ENCODE data around the gene ANKRD12. TPM values are rescaled to one million over a fixed set of nuclear protein-coding genes. Genes with fewer than 3 reads are reported as not detected.

ANKRD12 gene
- total RNA-seq, 2 experiments from 2014 or later: 37.5 to 40.0 TPM

- Mint-ChIP-seq H3K9me3 (no peaks in the 10 kb centered on the region), H3K27me3 (ENCODE audit: low read depth) (no peaks in the 10 kb centered on the region), H3K27ac (no peak overlapping the region), H3K4me3 (no peak overlapping the region), H3K36me3 (ENCODE audit: low read depth) (peaks cover 39% of the 10 kb centered on the region), H3K4me1 (ENCODE audit: low read depth) (peaks cover 4% of the 10 kb centered on the region)
- CTCF ChIA-PET: interaction anchor here (0.6 kb wide), 1 partner anchor 148 kb away, joined by 3 read pairs; no protein-coding TSS in a partner anchor
- no peak for DNase-seq
- intact Hi-C loops (cut with micrococcal nuclease): loop anchor here (10.0 kb wide), 1 partner anchor 57 kb away; no protein-coding TSS in a partner anchor
These were observed 85.1 kb downstream of the ANKRD12 start for GRCh38 chr18:9221661-9222060.

DNA sequence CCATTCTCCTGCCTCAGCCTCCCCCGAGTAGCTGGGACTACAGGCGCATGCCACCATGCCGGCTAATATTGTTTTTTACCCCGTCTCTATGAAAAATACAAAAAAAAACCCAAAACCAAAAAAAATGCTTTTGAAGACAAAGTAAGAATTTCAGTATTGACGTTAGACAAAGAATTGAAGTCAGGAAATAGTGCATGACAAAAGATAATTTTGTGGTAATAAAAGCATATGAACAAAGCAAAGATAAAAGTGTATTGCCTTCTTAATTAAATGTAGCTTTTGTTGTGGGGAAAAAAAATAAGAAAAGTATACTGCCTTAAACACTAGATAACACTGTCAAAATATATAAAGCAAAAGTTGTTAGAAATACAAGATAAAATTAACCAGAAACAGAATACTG, 86.8 kb downstream of the ANKRD12 start:
- no peak for DNase-seq
- no peak overlapping the region for H3K4me3 Mint-ChIP-seq
- CTCF ChIA-PET: no interaction called here
- peaks cover 12% of the 10 kb centered on the region for H3K4me1 Mint-ChIP-seq (ENCODE audit: low read depth)
- no peak overlapping the region for H3K27ac Mint-ChIP-seq
- peaks cover 46% of the 10 kb centered on the region for H3K36me3 Mint-ChIP-seq (ENCODE audit: low read depth)
- H3K9me3 Mint-ChIP-seq: no peaks in the 10 kb centered on the region
- intact Hi-C loops (cut with micrococcal nuclease): loop anchor here (10.0 kb wide), 1 partner anchor 59 kb away; no protein-coding TSS in a partner anchor
- no peaks in the 10 kb centered on the region for H3K27me3 Mint-ChIP-seq (ENCODE audit: low read depth)

DNA sequence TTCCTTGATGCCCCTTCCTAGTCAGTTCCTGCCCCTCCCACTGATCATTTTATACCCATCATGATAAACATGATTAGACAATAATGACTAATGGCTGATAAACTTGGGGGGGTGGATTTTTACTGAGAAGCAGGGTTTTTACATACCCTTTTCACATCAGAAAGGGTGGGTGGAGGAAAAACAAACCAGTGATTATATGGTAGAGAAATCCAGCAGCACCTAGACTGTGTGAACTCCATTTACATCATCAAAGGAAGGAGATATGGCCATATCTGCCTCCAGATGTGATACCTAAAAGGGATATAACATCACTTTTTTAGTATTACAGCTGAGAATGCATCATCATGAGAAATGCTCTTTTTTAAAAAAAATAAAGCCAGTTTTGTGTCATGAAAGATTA, 89.9 kb downstream of the ANKRD12 start:
- no peak for DNase-seq
- peaks cover 28% of the 10 kb centered on the region for H3K4me1 Mint-ChIP-seq (ENCODE audit: low read depth)
- intact Hi-C loops (cut with micrococcal nuclease): loop anchor here (10.0 kb wide), 1 partner anchor 62 kb away; no protein-coding TSS in a partner anchor
- H3K27ac Mint-ChIP-seq: no peak overlapping the region
- H3K4me3 Mint-ChIP-seq: no peak overlapping the region
- no peaks in the 10 kb centered on the region for H3K27me3 Mint-ChIP-seq (ENCODE audit: low read depth)
- CTCF ChIA-PET: no interaction called here
- peaks cover 60% of the 10 kb centered on the region for H3K36me3 Mint-ChIP-seq (ENCODE audit: low read depth)
- peaks cover 16% of the 10 kb centered on the region for H3K9me3 Mint-ChIP-seq

- peaks cover 25% of the 10 kb centered on the region for H3K9me3 Mint-ChIP-seq
- no peak overlapping the region for H3K27ac Mint-ChIP-seq
- CTCF ChIA-PET: no interaction called here
These were observed 95.4 kb downstream of the ANKRD12 start for GRCh38 chr18:9231852-9232486.

GRCh38 chr18:9232977-9233376, 96.4 kb downstream of the ANKRD12 start:
- intact Hi-C loops (cut with micrococcal nuclease): no loop called here
- CTCF ChIA-PET: no interaction called here
- Mint-ChIP-seq H3K4me1 (ENCODE audit: low read depth) (peaks cover 17% of the 10 kb centered on the region), H3K9me3 (peaks cover 25% of the 10 kb centered on the region), H3K27me3 (ENCODE audit: low read depth) (no peaks in the 10 kb centered on the region), H3K36me3 (ENCODE audit: low read depth) (peaks cover 59% of the 10 kb centered on the region), H3K27ac (no peak overlapping the region), H3K4me3 (no peak overlapping the region)
- DNase-seq: no peak

More at GRCh38 chr18:9231852-9232486, 95.4 kb downstream of the ANKRD12 start:
- intact Hi-C loops (cut with micrococcal nuclease): no loop called here
- Mint-ChIP-seq H3K36me3 (ENCODE audit: low read depth) (peaks cover 62% of the 10 kb centered on the region), H3K27me3 (ENCODE audit: low read depth) (no peaks in the 10 kb centered on the region), H3K4me3 (no peak overlapping the region), H3K4me1 (ENCODE audit: low read depth) (peaks cover 22% of the 10 kb centered on the region)
- DNase-seq: no peak

- peaks cover 17% of the 10 kb centered on the region for H3K4me1 Mint-ChIP-seq (ENCODE audit: low read depth)
- H3K27ac Mint-ChIP-seq: no peak overlapping the region
- DNase-seq: no peak
- peaks cover 25% of the 10 kb centered on the region for H3K9me3 Mint-ChIP-seq
- no peak overlapping the region for H3K4me3 Mint-ChIP-seq
- intact Hi-C loops (cut with micrococcal nuclease): no loop called here
- peaks cover 51% of the 10 kb centered on the region for H3K36me3 Mint-ChIP-seq (ENCODE audit: low read depth)
- CTCF ChIA-PET: interaction anchor here (0.5 kb wide), 1 partner anchor 84 kb away, joined by 3 read pairs; no protein-coding TSS in a partner anchor
- H3K27me3 Mint-ChIP-seq (ENCODE audit: low read depth): no peaks in the 10 kb centered on the region
These were observed 97.3 kb downstream of the ANKRD12 start for GRCh38 chr18:9233771-9234440.

DNA sequence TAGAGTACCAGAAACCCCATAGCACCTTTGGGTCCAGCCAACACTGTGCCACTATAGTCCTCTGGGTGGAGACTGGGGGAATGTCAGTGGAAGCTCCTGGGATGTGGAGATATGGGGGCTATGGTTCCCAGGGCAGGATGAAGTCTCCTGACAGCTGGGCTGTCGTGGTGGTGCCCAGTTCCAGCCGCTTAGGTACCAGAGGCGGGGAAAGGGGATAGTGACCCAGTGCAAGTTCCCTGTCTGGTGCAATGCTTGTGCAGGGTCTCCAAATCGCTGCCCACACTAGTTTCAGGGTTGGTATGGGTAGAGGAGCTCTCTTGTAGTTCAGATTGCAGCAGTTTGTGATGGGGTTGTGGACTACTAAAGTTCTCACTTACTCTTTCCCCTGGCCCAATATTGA, 97.9 kb downstream of the ANKRD12 start:
- CTCF ChIA-PET: interaction anchor here (0.5 kb wide), 2 partner anchors 85 to 128 kb away, joined by 3 read pairs; no protein-coding TSS in a partner anchor
- peaks cover 11% of the 10 kb centered on the region for H3K4me1 Mint-ChIP-seq (ENCODE audit: low read depth)
- no peak overlapping the region for H3K4me3 Mint-ChIP-seq
- peaks cover 23% of the 10 kb centered on the region for H3K9me3 Mint-ChIP-seq
- no peak for DNase-seq
- peaks cover 45% of the 10 kb centered on the region for H3K36me3 Mint-ChIP-seq (ENCODE audit: low read depth)
- no peaks in the 10 kb centered on the region for H3K27me3 Mint-ChIP-seq (ENCODE audit: low read depth)
- intact Hi-C loops (cut with micrococcal nuclease): no loop called here
- H3K27ac Mint-ChIP-seq: no peak overlapping the region

DNA sequence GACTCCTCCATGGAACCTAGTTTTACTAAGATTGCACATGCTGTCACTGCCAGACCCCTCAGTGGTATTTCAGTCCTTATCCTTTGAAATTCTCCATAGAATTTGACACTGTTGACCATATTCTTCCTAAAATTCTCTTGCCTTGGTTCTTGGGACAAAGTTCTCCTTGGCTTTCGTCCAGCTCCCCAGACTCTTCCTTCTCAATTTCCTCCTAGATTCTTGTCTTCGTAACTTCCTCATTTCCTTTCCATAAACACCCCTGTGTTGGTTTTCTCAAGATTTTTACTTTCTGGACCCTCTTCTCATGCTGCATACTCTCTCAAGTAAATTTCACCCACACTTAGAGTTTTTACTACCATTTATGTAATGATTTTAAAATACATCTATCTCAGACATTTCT, 101.4 kb downstream of the ANKRD12 start:
- Mint-ChIP-seq H3K27ac (no peak overlapping the region), H3K9me3 (no peaks in the 10 kb centered on the region), H3K4me1 (ENCODE audit: low read depth) (no peaks in the 10 kb centered on the region), H3K27me3 (ENCODE audit: low read depth) (no peaks in the 10 kb centered on the region), H3K36me3 (ENCODE audit: low read depth) (peaks cover 18% of the 10 kb centered on the region), H3K4me3 (no peak overlapping the region)
- CTCF ChIA-PET: no interaction called here
- intact Hi-C loops (cut with micrococcal nuclease): no loop called here
- no peak for DNase-seq

GRCh38 chr18:9239720-9240119, 103.1 kb downstream of the ANKRD12 start:
- intact Hi-C loops (cut with micrococcal nuclease): no loop called here
- no peak for DNase-seq
- H3K36me3 Mint-ChIP-seq (ENCODE audit: low read depth): peaks cover 19% of the 10 kb centered on the region
- no peak overlapping the region for H3K27ac Mint-ChIP-seq
- H3K4me1 Mint-ChIP-seq (ENCODE audit: low read depth): no peaks in the 10 kb centered on the region
- H3K9me3 Mint-ChIP-seq: no peaks in the 10 kb centered on the region
- CTCF ChIA-PET: interaction anchor here (0.7 kb wide), 1 partner anchor 14 kb away, joined by 3 read pairs; no protein-coding TSS in a partner anchor
- no peaks in the 10 kb centered on the region for H3K27me3 Mint-ChIP-seq (ENCODE audit: low read depth)
- H3K4me3 Mint-ChIP-seq: no peak overlapping the region

DNA sequence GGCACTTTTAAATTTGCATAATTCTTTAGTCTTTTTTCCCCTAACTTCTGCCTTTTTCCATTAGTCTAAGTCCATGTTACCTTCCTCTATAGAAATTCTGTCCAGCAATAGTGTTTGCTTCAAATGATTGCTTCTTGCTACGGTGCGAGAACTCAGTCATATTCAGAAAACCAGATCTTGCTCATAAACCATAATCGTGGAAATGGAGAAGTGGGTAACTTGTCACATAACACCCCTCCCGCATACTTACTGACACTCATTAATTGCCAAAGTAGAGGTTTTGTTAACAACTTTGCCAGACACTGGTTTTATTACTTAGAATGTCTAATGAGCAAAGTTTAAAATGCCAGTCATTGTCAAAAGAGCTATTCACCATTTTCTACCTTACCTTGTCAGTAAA, 103.7 kb downstream of the ANKRD12 start:
- peaks cover 19% of the 10 kb centered on the region for H3K36me3 Mint-ChIP-seq (ENCODE audit: low read depth)
- H3K27ac Mint-ChIP-seq: no peak overlapping the region
- no peaks in the 10 kb centered on the region for H3K27me3 Mint-ChIP-seq (ENCODE audit: low read depth)
- CTCF ChIA-PET: interaction anchor here (0.6 to 1.3 kb wide), 3 partner anchors 13 to 25 kb away, joined by 3 to 4 read pairs (median 3); no protein-coding TSS in a partner anchor
- H3K4me3 Mint-ChIP-seq: no peak overlapping the region
- no peaks in the 10 kb centered on the region for H3K9me3 Mint-ChIP-seq
- intact Hi-C loops (cut with micrococcal nuclease): no loop called here
- no peaks in the 10 kb centered on the region for H3K4me1 Mint-ChIP-seq (ENCODE audit: low read depth)
- no peak for DNase-seq

DNA sequence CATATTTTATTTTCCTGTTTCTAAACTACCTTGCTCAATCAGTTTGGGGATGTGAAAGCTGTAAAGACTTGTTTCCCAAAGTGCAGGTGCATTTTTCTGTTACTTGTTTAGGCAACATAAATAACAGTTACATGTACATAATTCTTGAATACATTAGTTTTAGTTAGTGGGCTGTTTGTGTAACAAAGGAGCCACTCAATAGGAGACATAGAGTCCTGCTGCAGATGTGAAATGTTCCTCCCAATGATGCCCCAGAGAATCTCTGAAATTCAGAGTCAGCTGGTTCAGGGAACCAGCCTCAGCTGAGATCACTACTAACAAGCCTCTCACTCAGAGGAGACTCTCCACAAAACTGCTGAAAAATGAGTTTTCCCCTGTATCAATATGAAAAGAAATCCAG, 106.4 kb downstream of the ANKRD12 start:
- H3K4me3 Mint-ChIP-seq: no peak overlapping the region
- peaks cover 17% of the 10 kb centered on the region for H3K36me3 Mint-ChIP-seq (ENCODE audit: low read depth)
- H3K4me1 Mint-ChIP-seq (ENCODE audit: low read depth): no peaks in the 10 kb centered on the region
- H3K27ac Mint-ChIP-seq: no peak overlapping the region
- CTCF ChIA-PET: no interaction called here
- H3K27me3 Mint-ChIP-seq (ENCODE audit: low read depth): no peaks in the 10 kb centered on the region
- intact Hi-C loops (cut with micrococcal nuclease): no loop called here
- no peaks in the 10 kb centered on the region for H3K9me3 Mint-ChIP-seq
- no peak for DNase-seq

DNA sequence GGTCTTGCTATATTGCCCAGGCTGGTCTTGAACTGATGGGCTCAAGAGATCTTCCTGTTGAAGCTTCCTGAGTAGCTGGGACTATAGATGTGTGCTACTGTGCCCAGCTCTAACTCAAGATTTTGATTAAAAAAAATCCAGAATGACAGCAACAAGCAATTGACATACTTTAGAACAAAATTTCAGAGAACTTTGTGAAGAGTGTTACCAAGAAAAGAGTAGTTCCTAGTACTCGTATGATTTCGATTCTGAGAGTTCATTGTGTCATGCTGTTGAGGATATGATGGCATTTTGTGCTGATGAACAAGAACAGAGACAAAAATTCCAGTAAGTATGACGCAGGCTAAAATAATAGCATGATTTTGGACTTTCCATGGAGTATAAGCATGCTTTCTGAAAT, 107.8 kb downstream of the ANKRD12 start:
- no peaks in the 10 kb centered on the region for H3K9me3 Mint-ChIP-seq
- CTCF ChIA-PET: no interaction called here
- no peaks in the 10 kb centered on the region for H3K4me1 Mint-ChIP-seq (ENCODE audit: low read depth)
- no peak overlapping the region for H3K27ac Mint-ChIP-seq
- intact Hi-C loops (cut with micrococcal nuclease): no loop called here
- no peak overlapping the region for H3K4me3 Mint-ChIP-seq
- no peak for DNase-seq
- H3K27me3 Mint-ChIP-seq (ENCODE audit: low read depth): no peaks in the 10 kb centered on the region
- peaks cover 21% of the 10 kb centered on the region for H3K36me3 Mint-ChIP-seq (ENCODE audit: low read depth)

GRCh38 chr18:9248661-9249060, 112.1 kb downstream of the ANKRD12 start:
- Mint-ChIP-seq H3K36me3 (ENCODE audit: low read depth) (peaks cover 27% of the 10 kb centered on the region), H3K9me3 (no peaks in the 10 kb centered on the region), H3K4me3 (no peak overlapping the region), H3K4me1 (ENCODE audit: low read depth) (no peaks in the 10 kb centered on the region), H3K27me3 (ENCODE audit: low read depth) (no peaks in the 10 kb centered on the region), H3K27ac (no peak overlapping the region)
- CTCF ChIA-PET: interaction anchor here (0.6 kb wide), 1 partner anchor 193 kb away, joined by 4 read pairs; no protein-coding TSS in a partner anchor
- no peak for DNase-seq
- intact Hi-C loops (cut with micrococcal nuclease): no loop called here
